IMR-90 (cell line): ENCODE measurements around the gene GAGE12E. TPM values are rescaled to one million over a fixed set of nuclear protein-coding genes. Genes with fewer than 3 reads are reported as not detected.
"Not testable (repeated sequence)": the region's sequence is repeated elsewhere in the genome, so short reads cannot be mapped to it uniquely, and the experiment has no call there.

ENCODE experiments used
- ATAC-seq: fragments of 200-7000 bp; cut with Tn5 transposase; 2 replicates; pipeline ENCODE4 v1.9.1; 2020; ENCODE audit warnings: low read depth, mild to moderate bottlenecking, moderate library complexity
- BruUV-seq: library from RNA; stranded (reverse); fragments of 400-500 nt; replicated peaks from 2 replicates; lab custom pipeline; 2021; lab: Mats Ljungman, UMichigan
- CTCF ChIA-PET: fragments of 300-600 bp; formaldehyde crosslinking; extraction: SDS; loops from one replicate; lab custom pipeline; 2021; ENCODE audit warnings: antibody characterized with exemption; lab: Yijun Ruan, JAX
- POLR2A ChIA-PET: fragments of 300-600 bp; sonication (Branson Sonifier 250); formaldehyde crosslinking; loops from one replicate; lab custom pipeline; 2022; ENCODE audit warnings: antibody characterized with exemption; ENCODE audit not compliant: unreplicated experiment; lab: Charles Lee
- DNase-seq: peaks from one replicate; pipeline ENCODE4 v3.0.0; 2013
- H2AFZ ChIP-seq: replicated peaks from 2 replicates; pipeline ENCODE3; 2013; ENCODE audit warnings: low read length, mild to moderate bottlenecking; ENCODE audit not compliant: poor library complexity
- H2AK5ac ChIP-seq: 2 replicates; pipeline ENCODE4 v1.6.1; 2013; ENCODE audit warnings: low read depth, low read length, inconsistent platforms
- H2AK9ac ChIP-seq: replicated peaks from 2 replicates; pipeline ENCODE3; 2013; ENCODE audit warnings: mild to moderate bottlenecking, low read depth, low read length, moderate library complexity; ENCODE audit not compliant: poor library complexity
- H2BK120ac ChIP-seq: 2 replicates; pipeline ENCODE4 v1.6.1; 2013; ENCODE audit warnings: low read depth, low read length, inconsistent platforms
- H2BK15ac ChIP-seq: 3 replicates; pipeline ENCODE4 v1.6.1; 2013; ENCODE audit warnings: low read depth, low read length, inconsistent platforms
- H2BK20ac ChIP-seq: 2 replicates; pipeline ENCODE4 v1.6.1; 2013; ENCODE audit warnings: low read depth, mild to moderate bottlenecking, inconsistent platforms, low read length, moderate library complexity
- H2BK5ac ChIP-seq: 2 replicates; pipeline ENCODE4 v1.6.1; 2013; ENCODE audit warnings: mild to moderate bottlenecking, low read depth, low read length, inconsistent platforms; ENCODE audit not compliant: poor library complexity, severe bottlenecking
- H3K14ac ChIP-seq: replicated peaks from 2 replicates; pipeline ENCODE4 v1.6.1; 2013; ENCODE audit warnings: low read depth, low read length, inconsistent platforms
- H3K18ac ChIP-seq: 2 replicates; pipeline ENCODE4 v1.6.1; 2013; ENCODE audit warnings: low read depth, low read length, control low read depth
- H3K23ac ChIP-seq: 2 replicates; pipeline ENCODE4 v1.6.1; 2013; ENCODE audit warnings: low read depth, low read length, inconsistent platforms
- H3K27ac ChIP-seq: 2 replicates; pipeline ENCODE4 v1.5.1; 2013; ENCODE audit warnings: mild to moderate bottlenecking, control low read depth, low read length; ENCODE audit not compliant: insufficient read depth
- H3K27me3 ChIP-seq: 2 replicates; pipeline ENCODE4 v1.6.1; 2013; ENCODE audit warnings: low read length; ENCODE audit not compliant: control insufficient read depth, insufficient read depth
- H3K36me3 ChIP-seq: 2 replicates; pipeline ENCODE4 v1.6.1; 2013; ENCODE audit warnings: low read length, mixed read lengths; ENCODE audit not compliant: control insufficient read depth, insufficient read depth
- H3K4ac ChIP-seq: 2 replicates; pipeline ENCODE4 v1.6.1; 2013; ENCODE audit warnings: low read depth, low read length, inconsistent platforms
- H3K4me1 ChIP-seq: 2 replicates; pipeline ENCODE4 v1.6.1; 2013; ENCODE audit warnings: low read length, mixed read lengths; ENCODE audit not compliant: control insufficient read depth, insufficient read depth
- H3K4me2 ChIP-seq: 2 replicates; pipeline ENCODE4 v1.6.1; 2013; ENCODE audit warnings: low read depth, mild to moderate bottlenecking, control low read depth, low read length, moderate library complexity
- H3K4me3 ChIP-seq: 2 replicates; pipeline ENCODE4 v1.5.1; 2013; ENCODE audit warnings: low read depth, mild to moderate bottlenecking, control low read depth, low read length, moderate library complexity; ENCODE audit not compliant: insufficient read depth
- H3K56ac ChIP-seq: 2 replicates; pipeline ENCODE4 v1.6.1; 2013; ENCODE audit warnings: low read length, inconsistent platforms; ENCODE audit not compliant: insufficient read depth; ENCODE audit errors: extremely low read depth
- H3K79me1 ChIP-seq, 2 experiments: 2 replicates each; pipeline ENCODE4 v1.6.1; 2013; ENCODE audit warnings: low read length in 2 of 2, inconsistent platforms in 1 of 2, low read depth in 1 of 2
- H3K9ac ChIP-seq: 2 replicates; pipeline ENCODE4 v1.6.1; 2013; ENCODE audit warnings: low read depth, low read length, control low read depth
- H3K9me1 ChIP-seq: 2 replicates; pipeline ENCODE4 v1.6.1; 2013; ENCODE audit warnings: low read length, inconsistent platforms; ENCODE audit not compliant: insufficient read depth
- H3K9me3 ChIP-seq: 2 replicates; pipeline ENCODE4 v1.6.1; 2013; ENCODE audit warnings: low read length; ENCODE audit not compliant: control insufficient read depth, insufficient read depth
- H4K20me1 ChIP-seq: 2 replicates; pipeline ENCODE4 v1.6.1; 2013; ENCODE audit warnings: low read length, inconsistent platforms; ENCODE audit not compliant: insufficient read depth
- H4K5ac ChIP-seq: 2 replicates; pipeline ENCODE4 v1.6.1; 2013; ENCODE audit warnings: mild to moderate bottlenecking, low read depth, low read length, control low read depth
- H4K8ac ChIP-seq, 2 experiments: 2 replicates each; pipeline ENCODE4 v1.6.1; 2013; ENCODE audit warnings: low read depth in 2 of 2, low read length in 2 of 2, control low read depth in 1 of 2, inconsistent platforms in 1 of 2
- H4K91ac ChIP-seq: 2 replicates; pipeline ENCODE4 v1.6.1; 2013; ENCODE audit warnings: low read depth, low read length, inconsistent platforms; ENCODE audit not compliant: insufficient read depth
- WGBS, 2 experiments: methylation state at CpG; one replicate each; pipeline versions ENCODE4 v1.1.5 to v1.1.7; 2013; ENCODE audit warnings: missing lambda C conversion rate in 2 of 2; ENCODE audit not compliant: insufficient read length in 1 of 2; ENCODE audit errors: extremely low coverage in 2 of 2; 5-methylcytosine and 5-hydroxymethylcytosine counted together
- dilution Hi-C: fragments of 300-500 bp; cut with HindIII; formaldehyde crosslinking; loops from one replicate; pipeline ENCODE4 v1.14.3; 2018; ENCODE audit warnings: low sequenced_read_pairs; ENCODE audit not compliant: unreplicated experiment
- in situ Hi-C: fragments of 300-500 bp; cut with MboI; formaldehyde crosslinking; loops from 3 replicates; pipeline ENCODE4 v1.14.3; 2019; ENCODE audit warnings: low sequenced_read_pairs, inconsistent platforms, mixed read lengths
- intact Hi-C: fragments of 100-400 bp; cut with micrococcal nuclease; formaldehyde crosslinking; loops from 2 replicates; pipeline ENCODE4 v1.10.0; 2022
- polyA plus RNA-seq, 3 experiments: library from polyadenylated mRNA; depleted of rRNA; stranded (reverse); fragments of >200 nt; gene quantifications; 2 replicates each; pipeline ENCODE4 v1.2.3, GENCODE V29; 2012; ENCODE audit warnings: low replicate concordance in 1 of 3
- total RNA-seq: library from RNA; depleted of rRNA; stranded (reverse); fragments of >200 nt; gene quantifications from 2 replicates; pipeline ENCODE4 v1.2.3, GENCODE V29; 2012

The GAGE12E gene
- total and polyA plus RNA-seq, 2 of the 4 experiments (the other 2 are of a cell fraction) = not detected

DNA sequence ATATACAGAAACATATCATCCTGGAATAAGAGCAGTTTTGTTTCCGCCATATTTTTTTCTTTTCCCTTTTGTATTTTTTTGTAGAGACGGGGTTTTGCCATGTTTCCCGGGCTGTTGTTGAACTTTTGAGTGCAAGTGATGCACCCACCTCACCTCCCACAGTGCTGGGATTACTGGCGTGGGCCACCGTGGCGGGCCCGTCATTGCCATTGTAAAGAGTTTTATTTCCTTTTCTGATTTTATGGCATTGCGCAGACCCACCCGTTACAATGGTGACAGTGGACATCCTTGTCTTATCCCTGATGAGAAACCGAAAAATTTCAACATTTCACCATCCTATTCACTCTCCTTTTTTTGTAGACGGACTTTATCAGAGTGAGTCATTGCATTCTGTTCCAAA, 17.6 kb downstream of the GAGE12E start:
- H3K56ac ChIP-seq, H3K4me1 ChIP-seq, H2BK5ac ChIP-seq, intact Hi-C loops, H3K9me3 ChIP-seq, H3K4ac ChIP-seq, BruUV-seq, H3K9ac ChIP-seq, H3K4me2 ChIP-seq, ATAC-seq, H2AK5ac ChIP-seq, H2BK120ac ChIP-seq, dilution Hi-C loops, H3K23ac ChIP-seq, H3K36me3 ChIP-seq, H3K79me1 ChIP-seq, in situ Hi-C loops, H4K91ac ChIP-seq, H3K27ac ChIP-seq, H3K18ac ChIP-seq, H3K9me1 ChIP-seq, H2AFZ ChIP-seq, CTCF ChIA-PET, DNase-seq, POLR2A ChIA-PET, H3K4me3 ChIP-seq, H2BK20ac ChIP-seq, H3K14ac ChIP-seq, H4K20me1 ChIP-seq, H4K8ac ChIP-seq, H3K27me3 ChIP-seq, H4K5ac ChIP-seq, H2BK15ac ChIP-seq, H2AK9ac ChIP-seq: not testable (repeated sequence)
- no CpG with 5 or more reads among the region's 11 CpGs for WGBS, 2 experiments

DNA sequence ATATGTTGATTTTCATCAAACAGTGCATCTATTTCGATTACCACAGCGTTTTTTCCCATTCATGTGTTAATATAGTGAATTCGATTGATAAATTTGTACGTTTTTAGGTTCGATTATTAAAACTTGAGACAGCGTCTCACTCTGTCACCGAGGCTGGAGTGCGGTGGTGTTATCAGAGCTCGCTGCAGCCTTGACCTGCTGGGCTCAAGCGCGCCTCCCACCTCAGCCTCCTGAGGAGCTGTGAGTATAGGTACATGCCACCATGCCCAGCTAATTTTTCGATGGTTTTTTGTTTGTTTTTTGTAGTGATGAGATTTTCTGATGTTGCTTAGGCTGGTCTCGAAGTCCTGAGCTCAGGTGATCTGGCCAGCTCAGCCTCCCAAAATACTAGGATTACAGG, 18.1 kb downstream of the GAGE12E start:
- H4K5ac ChIP-seq, H3K14ac ChIP-seq, H3K27me3 ChIP-seq, dilution Hi-C loops, in situ Hi-C loops, POLR2A ChIA-PET, CTCF ChIA-PET, H2BK15ac ChIP-seq, H2AK5ac ChIP-seq, H4K8ac ChIP-seq, H3K27ac ChIP-seq, BruUV-seq, H2BK120ac ChIP-seq, DNase-seq, H3K79me1 ChIP-seq, ATAC-seq, H4K20me1 ChIP-seq, H3K18ac ChIP-seq, intact Hi-C loops, H2BK5ac ChIP-seq, H3K23ac ChIP-seq, H3K36me3 ChIP-seq, H4K91ac ChIP-seq, H2AFZ ChIP-seq, H3K9me1 ChIP-seq, H3K4me3 ChIP-seq, H3K4me2 ChIP-seq, H2AK9ac ChIP-seq, H3K9me3 ChIP-seq, H3K9ac ChIP-seq, H2BK20ac ChIP-seq, H3K4ac ChIP-seq, H3K4me1 ChIP-seq, H3K56ac ChIP-seq: not testable (repeated sequence)
- no CpG with 5 or more reads among the region's 13 CpGs for WGBS, 2 experiments
